GM19239 (cell line): ENCODE measurements around the gene ACTG1.

Source experiments
- DNase-seq: peaks from one replicate; pipeline ENCODE4 v3.0.0; 2011; ENCODE audit warnings: low spot score; ENCODE audit not compliant: insufficient read length
- FAIRE-seq: peaks from 2 replicates; lab custom pipeline; 2011; peaks lifted over from hg19 to GRCh38; lab: Jason Lieb, UNC

ACTG1 gene

DNA sequence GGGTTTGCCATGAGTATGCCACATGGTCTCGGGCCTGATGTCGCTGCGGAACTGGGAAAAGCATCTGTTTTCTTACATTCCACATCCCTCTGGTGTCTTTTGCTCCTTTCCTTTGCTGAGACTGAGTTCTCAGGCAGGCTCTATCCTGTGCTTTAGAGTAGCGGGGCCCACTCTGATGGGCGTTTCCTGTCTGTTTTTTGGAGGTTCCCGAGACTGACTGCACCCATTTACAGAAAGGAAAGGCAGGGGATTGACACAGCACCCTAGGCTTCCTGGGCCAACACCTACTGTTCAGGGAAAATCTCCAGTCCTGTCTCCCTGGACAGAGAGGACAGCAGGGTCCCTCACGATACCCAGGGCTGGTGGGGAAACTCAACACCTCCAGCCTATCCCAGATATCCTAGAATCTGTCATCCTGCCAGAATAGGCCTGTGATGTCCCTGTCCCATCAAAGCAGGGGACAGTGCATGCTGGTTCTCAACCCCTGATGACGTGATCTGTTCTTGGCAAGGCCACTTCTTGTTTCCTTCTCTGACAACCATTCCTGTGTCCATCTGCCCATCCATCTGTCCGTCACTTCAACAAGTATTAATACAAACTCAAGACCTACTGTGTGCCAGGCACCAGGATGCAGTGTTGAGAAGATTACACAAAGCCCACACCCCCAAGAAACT lies 42.2 kb downstream of the ACTG1 start:
- no peak for DNase-seq
- no peak for FAIRE-seq

GRCh38 chr17:81469266-81469665 lies 43.3 kb downstream of the ACTG1 start:
- no peak for DNase-seq
- no peak for FAIRE-seq

DNA sequence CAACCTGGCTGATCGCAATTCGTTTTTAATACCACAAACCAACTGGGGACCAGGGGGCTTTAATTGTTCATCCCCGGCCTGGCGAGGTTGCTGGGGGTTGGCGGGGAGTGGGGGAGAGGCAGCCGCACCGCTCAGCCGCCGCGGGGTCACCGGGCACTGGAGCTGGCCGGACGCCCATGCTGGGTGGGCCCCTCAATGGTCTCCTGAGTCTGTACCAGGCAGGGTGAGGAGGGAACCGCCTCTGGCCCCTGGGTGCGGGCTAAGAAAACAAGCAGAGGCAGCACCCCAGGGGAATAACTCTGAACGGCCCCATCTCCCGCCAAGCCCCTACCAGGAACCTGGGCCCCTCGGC lies 43.9 kb downstream of the ACTG1 start:
- FAIRE-seq = no peak

GRCh38 chr17:81468111-81468769 lies 44.4 kb downstream of the ACTG1 start:
- no peak for FAIRE-seq
- DNase-seq = no peak

More for the DNA sequence above, 43.9 kb downstream of the ACTG1 start:
- DNase-seq = no peak

GRCh38 chr17:81466564-81467472 lies 45.8 kb downstream of the ACTG1 start:
- FAIRE-seq (no peak), DNase-seq (no peak)

GRCh38 chr17:81465910-81466309 lies 46.7 kb downstream of the ACTG1 start:
- FAIRE-seq = no peak
- no peak for DNase-seq

DNA sequence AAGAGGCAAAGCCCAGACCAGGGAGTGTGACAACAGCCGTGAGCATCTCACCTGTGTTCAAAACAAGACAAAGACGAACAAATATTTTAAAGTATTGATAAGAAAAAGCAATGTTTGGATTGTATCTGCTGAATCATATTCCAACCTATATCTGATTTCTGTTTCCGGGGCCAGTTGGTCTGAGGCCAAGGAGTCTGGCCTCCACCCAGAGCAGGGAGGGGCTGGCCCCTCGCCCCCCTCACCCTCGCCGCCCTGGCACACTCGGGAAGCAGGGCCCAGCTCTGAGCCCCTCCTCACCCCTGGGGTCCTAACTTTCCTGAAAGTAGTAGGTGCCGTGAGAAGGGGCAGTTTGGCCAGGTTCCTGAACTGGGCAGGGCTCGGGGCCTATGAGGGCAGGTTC lies 48.0 kb downstream of the ACTG1 start:
- DNase-seq (no peak), FAIRE-seq (no peak)

DNA sequence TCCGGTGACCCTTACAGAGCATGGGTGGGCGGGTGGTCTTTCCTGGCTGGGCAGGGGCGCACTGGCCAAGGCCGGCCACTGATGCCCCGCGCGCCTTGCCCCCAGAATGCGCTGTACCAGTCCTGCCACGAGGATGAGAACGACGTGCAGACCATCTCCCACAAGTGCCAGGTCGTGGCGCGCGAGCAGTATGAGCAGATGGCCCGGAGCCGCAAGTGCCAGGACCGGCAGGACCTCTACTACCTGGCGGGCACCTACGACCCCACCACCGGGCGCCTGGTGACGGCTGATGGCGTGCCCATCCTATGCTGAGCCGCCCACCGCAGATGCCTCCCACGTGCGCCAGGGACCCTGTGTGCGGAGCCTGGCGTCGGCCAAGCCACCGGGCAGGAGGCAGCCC lies 49.1 kb downstream of the ACTG1 start:
- DNase-seq = no peak
- FAIRE-seq = no peak

DNA sequence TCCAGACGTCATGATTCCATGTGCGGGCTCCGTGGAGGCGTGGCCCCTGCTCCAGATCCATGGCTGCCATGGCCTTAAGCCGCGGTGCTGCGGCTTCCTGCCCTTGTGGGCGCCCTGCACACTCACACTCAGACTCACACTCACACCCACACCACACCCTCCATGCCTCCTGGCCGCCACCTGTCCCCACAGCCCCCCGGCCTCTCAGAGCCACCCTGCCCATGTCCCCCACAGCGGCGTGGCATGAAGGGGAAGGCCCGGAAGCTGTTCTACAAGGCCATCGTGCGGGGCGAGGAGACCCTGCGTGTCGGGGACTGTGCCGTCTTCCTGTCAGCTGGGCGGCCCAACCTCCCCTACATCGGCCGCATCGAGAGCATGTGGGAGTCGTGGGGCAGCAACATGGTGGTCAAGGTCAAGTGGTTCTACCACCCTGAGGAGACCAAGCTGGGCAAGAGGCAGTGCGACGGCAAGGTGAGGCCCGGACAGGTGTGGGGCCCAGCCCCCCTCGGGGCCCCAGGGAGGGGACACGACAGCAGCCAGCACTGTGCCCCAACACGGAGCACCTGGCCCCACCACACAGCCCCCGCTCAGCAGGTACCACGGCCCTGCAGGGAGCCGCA lies 50.0 kb downstream of the ACTG1 start:
- no peak for DNase-seq
- FAIRE-seq = no peak

- no peak for FAIRE-seq
- no peak for DNase-seq
These were observed 50.7 kb downstream of the ACTG1 start for GRCh38 chr17:81461607-81462500.

GRCh38 chr17:81460856-81461460 lies 51.6 kb downstream of the ACTG1 start:
- DNase-seq (no peak), FAIRE-seq (no peak)
